ENCODE measurements around the gene TRMU. TPM values are rescaled to one million over a fixed set of nuclear protein-coding genes. Genes with fewer than 3 reads are reported as not detected.

The TRMU gene
- total RNA-seq, 5 donors from 2014 or later (not counting 1 experiment from before 2014, with no cell fraction given) = 62.8 to 92.1 (median 77.5) TPM

DNA sequence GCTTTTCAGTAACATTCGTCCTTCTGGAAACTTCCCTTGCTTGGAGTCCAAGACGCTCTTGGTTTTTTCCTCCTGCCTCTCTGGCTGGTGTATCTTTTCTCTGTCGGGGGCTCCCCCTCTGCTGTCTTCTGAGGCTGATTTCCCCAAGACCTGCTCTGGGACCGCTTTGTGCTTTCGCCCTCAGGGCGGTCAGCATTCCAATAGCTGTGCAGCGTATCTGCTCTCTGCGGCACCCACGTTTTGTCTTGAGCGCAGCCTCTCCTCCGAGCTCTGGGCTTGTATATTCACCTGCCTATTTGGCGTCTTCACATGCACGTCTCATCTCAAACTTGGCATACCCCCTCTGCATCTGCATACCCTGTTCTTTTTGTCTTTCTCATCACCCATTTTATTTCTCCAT is 36.4 kb upstream of the TRMU start:
- ChIA-PET POLR2A (interaction anchor here in 1 of 2 donors (0.5 kb wide), 1 partner anchor 464 kb away, joined by 5 read pairs; no protein-coding TSS in a partner anchor), CTCF (no interaction called here)
- 95% methylated on average over 13 of the region's 13 CpGs for WGBS (ENCODE audit: insufficient coverage)
- no peaks in the 10 kb centered on the region for H3K9me3 Mint-ChIP-seq
- Histone ChIP-seq H3K36me3 (ENCODE audit: control insufficient read depth in 2 of 2, extremely low read depth in 1 of 2, insufficient read depth in 1 of 2, low read length in 1 of 2) (no peaks in the 10 kb centered on the region), H3K4me3 (ENCODE audit: control insufficient read depth in 1 of 2, extremely low read depth in 1 of 2, low read length in 1 of 2) (no peak overlapping the region), H3K27ac (ENCODE audit: low read length) (no peak overlapping the region), H3K4me1 (ENCODE audit: control insufficient read depth in 1 of 2, extremely low read depth in 1 of 2, insufficient read depth in 2 of 2, low read length in 2 of 2) (peaks cover 2 to 22% of the 10 kb centered on the region in 2 experiments), H3K9me3 (no peaks in the 10 kb centered on the region), H3K27me3 (replicated peaks in 1 of 2; ENCODE audit: control insufficient read depth in 2 of 2, extremely low read depth in 1 of 2, insufficient read depth in 2 of 2, low read length in 1 of 2) (peaks cover 0 to 5% of the 10 kb centered on the region in 2 experiments)
- H3K27me3 Mint-ChIP-seq = peaks cover 0 to 9% of the 10 kb centered on the region in 2 donors
- no peak for ATAC-seq (replicated peaks in 1 of 4)
- DNase-seq = no peak
- no peaks in the 10 kb centered on the region for H3K36me3 Mint-ChIP-seq
- H3K4me3 Mint-ChIP-seq = peak overlapping the region in 1 of 3 donors; percentile 29
- H3K4me1 Mint-ChIP-seq = peaks cover 21 to 28% (median 22%) of the 10 kb centered on the region in 3 donors
- no peak overlapping the region for H3K27ac Mint-ChIP-seq

DNA sequence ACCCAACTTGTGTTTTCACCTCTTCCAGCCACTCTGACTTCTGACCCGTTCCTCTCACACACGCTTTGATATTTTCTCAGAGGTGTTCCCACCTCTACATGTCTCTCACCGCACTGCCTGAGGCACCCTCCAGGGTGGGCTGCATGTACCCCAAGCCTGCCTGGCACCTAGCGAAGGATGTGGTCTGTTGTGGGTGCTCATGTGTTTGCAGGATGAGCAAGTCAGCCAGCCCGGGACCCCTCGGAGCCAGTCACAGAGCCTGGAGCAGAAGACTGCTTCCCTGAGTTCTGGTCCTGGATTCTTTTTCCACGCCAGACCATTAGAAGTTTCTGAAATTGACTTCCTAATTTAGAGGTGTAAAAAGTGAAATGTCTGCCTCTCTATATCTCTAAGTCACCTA is 35.0 kb upstream of the TRMU start:
- Histone ChIP-seq H3K27me3 (replicated peaks in 1 of 2; ENCODE audit: control insufficient read depth in 2 of 2, extremely low read depth in 1 of 2, insufficient read depth in 2 of 2, low read length in 1 of 2) (peaks cover 0 to 5% of the 10 kb centered on the region in 2 experiments), H3K4me3 (ENCODE audit: control insufficient read depth in 1 of 2, extremely low read depth in 1 of 2, low read length in 1 of 2) (no peak overlapping the region), H3K9me3 (no peaks in the 10 kb centered on the region), H3K27ac (ENCODE audit: low read length) (no peak overlapping the region), H3K4me1 (ENCODE audit: control insufficient read depth in 1 of 2, extremely low read depth in 1 of 2, insufficient read depth in 2 of 2, low read length in 2 of 2) (peaks cover 2 to 18% of the 10 kb centered on the region in 2 experiments), H3K36me3 (ENCODE audit: control insufficient read depth in 2 of 2, extremely low read depth in 1 of 2, insufficient read depth in 1 of 2, low read length in 1 of 2) (no peaks in the 10 kb centered on the region)
- Mint-ChIP-seq H3K9me3 (no peaks in the 10 kb centered on the region), H3K36me3 (no peaks in the 10 kb centered on the region), H3K4me3 (no peak overlapping the region), H3K4me1 (peaks cover 16 to 21% (median 17%) of the 10 kb centered on the region in 3 donors), H3K27ac (no peak overlapping the region), H3K27me3 (peaks cover 0 to 9% of the 10 kb centered on the region in 2 donors)
- ChIA-PET POLR2A (no interaction called here), CTCF (interaction anchor here in 1 of 2 donors (0.6 kb wide), 1 partner anchor 14 kb away, joined by 3 read pairs; no protein-coding TSS in a partner anchor)
- ATAC-seq (replicated peaks in 1 of 4) = no peak
- 100% methylated on average over 4 of the region's 7 CpGs for WGBS (ENCODE audit: insufficient coverage)
- DNase-seq = no peak

DNA sequence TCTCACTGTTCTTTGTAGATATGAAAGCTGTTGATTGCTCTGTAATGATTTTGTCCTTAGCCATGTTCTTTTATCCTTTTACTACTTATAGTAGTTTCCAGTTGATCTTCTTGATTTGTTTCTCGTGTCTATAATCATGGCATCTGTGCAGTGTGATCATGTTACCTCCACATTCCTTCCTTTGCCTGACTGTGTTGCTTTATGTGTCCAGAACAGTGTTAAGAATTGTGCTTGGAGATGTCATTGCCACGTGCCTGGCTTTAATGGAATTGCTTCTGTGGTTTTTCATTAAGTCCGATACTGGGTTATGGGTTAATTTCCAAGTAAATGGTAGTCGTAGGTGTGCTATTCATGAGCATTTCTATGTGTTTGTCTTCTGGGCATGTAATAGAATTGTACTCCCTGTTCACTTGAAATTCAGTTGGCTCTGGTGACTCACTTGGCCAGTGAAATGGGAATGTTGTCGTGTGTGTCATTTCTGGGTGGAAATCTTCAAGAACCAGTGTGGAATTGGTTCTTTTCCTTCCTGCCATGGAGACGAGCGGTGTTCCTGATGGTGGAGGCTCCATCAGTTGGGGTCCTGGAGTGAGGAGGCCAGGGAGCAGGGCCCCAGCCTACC is 32.1 kb upstream of the TRMU start:
- Mint-ChIP-seq H3K4me3 (no peak overlapping the region), H3K4me1 (peaks cover 0 to 3% (median 0%) of the 10 kb centered on the region in 3 donors), H3K9me3 (no peaks in the 10 kb centered on the region), H3K27ac (no peak overlapping the region), H3K27me3 (peaks cover 0 to 9% of the 10 kb centered on the region in 2 donors), H3K36me3 (no peaks in the 10 kb centered on the region)
- Histone ChIP-seq H3K36me3 (ENCODE audit: control insufficient read depth in 2 of 2, extremely low read depth in 1 of 2, insufficient read depth in 1 of 2, low read length in 1 of 2) (no peaks in the 10 kb centered on the region), H3K4me1 (ENCODE audit: control insufficient read depth in 1 of 2, extremely low read depth in 1 of 2, insufficient read depth in 2 of 2, low read length in 2 of 2) (no peaks in the 10 kb centered on the region), H3K4me3 (ENCODE audit: control insufficient read depth in 1 of 2, extremely low read depth in 1 of 2, low read length in 1 of 2) (no peak overlapping the region), H3K27ac (ENCODE audit: low read length) (no peak overlapping the region), H3K9me3 (no peaks in the 10 kb centered on the region), H3K27me3 (replicated peaks in 1 of 2; ENCODE audit: control insufficient read depth in 2 of 2, extremely low read depth in 1 of 2, insufficient read depth in 2 of 2, low read length in 1 of 2) (no peaks in the 10 kb centered on the region)
- ATAC-seq (replicated peaks in 1 of 4) (no peak), DNase-seq (no peak)
- ChIA-PET CTCF (interaction anchor here in 1 of 2 donors (0.6 kb wide), 1 partner anchor 164 kb away, joined by 5 read pairs; no protein-coding TSS in a partner anchor), POLR2A (no interaction called here)
- 96% methylated on average over 4 of the region's 7 CpGs for WGBS (ENCODE audit: insufficient coverage)

DNA sequence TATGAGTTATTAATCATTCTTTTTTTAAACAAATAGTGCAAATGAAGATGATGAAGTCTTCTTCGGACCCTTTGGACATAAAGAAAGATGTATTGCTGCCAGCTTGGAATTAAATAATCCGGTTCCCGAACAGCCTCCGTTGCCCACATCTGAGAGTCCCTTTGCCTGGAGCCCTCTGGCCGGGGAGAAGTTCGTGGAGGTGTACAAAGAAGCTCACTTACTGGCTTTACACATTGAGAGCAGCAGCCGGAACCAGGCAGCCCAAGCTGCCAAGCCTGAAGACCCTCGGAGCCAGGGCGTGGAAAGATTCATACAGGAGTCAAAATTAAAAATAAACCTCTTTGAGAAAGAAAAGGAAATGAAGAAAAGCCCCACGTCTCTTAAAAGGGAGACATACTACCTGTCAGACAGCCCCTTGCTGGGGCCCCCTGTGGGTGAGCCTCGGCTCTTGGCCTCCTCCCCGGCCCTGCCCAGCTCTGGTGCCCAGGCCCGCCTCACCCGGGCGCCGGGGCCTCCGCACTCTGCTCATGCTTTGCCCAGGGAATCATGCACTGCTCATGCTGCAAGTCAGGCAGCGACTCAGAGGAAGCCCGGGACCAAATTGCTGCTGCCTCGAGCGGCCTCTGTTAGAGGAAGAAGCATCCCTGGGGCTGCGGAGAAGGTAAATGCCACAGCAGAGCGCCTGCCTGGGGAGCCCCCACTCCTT is 27.1 kb upstream of the TRMU start:
- ChIA-PET POLR2A (no interaction called here), CTCF (no interaction called here)
- H3K4me3 Mint-ChIP-seq = no peak overlapping the region
- no peaks in the 10 kb centered on the region for H3K27me3 Mint-ChIP-seq
- Histone ChIP-seq H3K4me3 (ENCODE audit: control insufficient read depth in 1 of 2, extremely low read depth in 1 of 2, low read length in 1 of 2) (no peak overlapping the region), H3K27ac (ENCODE audit: low read length) (no peak overlapping the region), H3K9me3 (no peaks in the 10 kb centered on the region), H3K36me3 (ENCODE audit: control insufficient read depth in 2 of 2, extremely low read depth in 1 of 2, insufficient read depth in 1 of 2, low read length in 1 of 2) (no peaks in the 10 kb centered on the region), H3K27me3 (replicated peaks in 1 of 2; ENCODE audit: control insufficient read depth in 2 of 2, extremely low read depth in 1 of 2, insufficient read depth in 2 of 2, low read length in 1 of 2) (no peaks in the 10 kb centered on the region), H3K4me1 (ENCODE audit: control insufficient read depth in 1 of 2, extremely low read depth in 1 of 2, insufficient read depth in 2 of 2, low read length in 2 of 2) (no peaks in the 10 kb centered on the region)
- no peaks in the 10 kb centered on the region for H3K9me3 Mint-ChIP-seq
- H3K27ac Mint-ChIP-seq = no peak overlapping the region
- ATAC-seq (replicated peaks in 1 of 4) = no peak
- no peaks in the 10 kb centered on the region for H3K4me1 Mint-ChIP-seq
- H3K36me3 Mint-ChIP-seq = no peaks in the 10 kb centered on the region
- DNase-seq = no peak
- 98% methylated on average over 12 of the region's 23 CpGs for WGBS (ENCODE audit: insufficient coverage)

DNA sequence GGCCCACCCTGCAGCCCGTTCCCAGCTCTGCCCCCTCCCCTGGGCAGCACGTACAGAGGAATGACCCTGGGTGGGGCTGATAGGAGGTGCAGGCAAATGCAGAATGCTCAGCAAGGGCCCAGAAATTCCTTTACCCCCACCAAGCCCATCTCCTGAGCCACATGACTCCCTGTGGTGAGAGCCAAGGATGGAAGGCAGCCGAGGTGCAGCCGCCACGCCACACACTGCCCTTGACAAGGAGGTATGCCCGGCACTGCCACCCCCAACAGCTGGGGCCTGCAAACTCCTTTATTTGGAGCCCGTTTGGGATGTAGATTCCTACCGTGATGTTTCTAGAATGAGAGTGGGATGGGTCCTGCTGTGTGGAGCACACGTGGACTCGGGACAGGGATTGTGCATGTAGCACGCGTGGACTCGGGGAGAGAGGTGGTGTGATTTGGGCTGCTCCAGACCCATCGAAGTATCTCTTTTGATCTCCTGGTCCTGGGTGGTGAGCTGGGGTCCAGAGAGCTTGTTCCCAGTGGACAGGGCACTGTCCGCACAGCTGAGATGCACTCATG is 25.9 kb upstream of the TRMU start:
- no peaks in the 10 kb centered on the region for H3K27me3 ChIP-seq (replicated peaks in 1 of 2; ENCODE audit: control insufficient read depth in 2 of 2, extremely low read depth in 1 of 2, insufficient read depth in 2 of 2, low read length in 1 of 2)
- ATAC-seq (replicated peaks in 1 of 4) (no peak), DNase-seq (no peak)
- H3K27ac ChIP-seq (ENCODE audit: low read length) = no peak overlapping the region
- no peak overlapping the region for H3K27ac Mint-ChIP-seq
- 97% methylated on average over 12 of the region's 15 CpGs for whole genome bisulfite sequencing (ENCODE audit: insufficient coverage)
- no peaks in the 10 kb centered on the region for H3K9me3 Mint-ChIP-seq
- H3K36me3 ChIP-seq (ENCODE audit: control insufficient read depth in 2 of 2, extremely low read depth in 1 of 2, insufficient read depth in 1 of 2, low read length in 1 of 2) = no peaks in the 10 kb centered on the region
- no peaks in the 10 kb centered on the region for H3K36me3 Mint-ChIP-seq
- no peak overlapping the region for H3K4me3 ChIP-seq (ENCODE audit: control insufficient read depth in 1 of 2, extremely low read depth in 1 of 2, low read length in 1 of 2)
- POLR2A ChIA-PET = no interaction called here
- peaks cover 0 to 3% of the 10 kb centered on the region in 2 experiments for H3K4me1 ChIP-seq (ENCODE audit: control insufficient read depth in 1 of 2, extremely low read depth in 1 of 2, insufficient read depth in 2 of 2, low read length in 2 of 2)
- no peak overlapping the region for H3K4me3 Mint-ChIP-seq
- H3K4me1 Mint-ChIP-seq = no peaks in the 10 kb centered on the region
- CTCF ChIA-PET = no interaction called here
- no peaks in the 10 kb centered on the region for H3K9me3 ChIP-seq
- H3K27me3 Mint-ChIP-seq = no peaks in the 10 kb centered on the region

DNA sequence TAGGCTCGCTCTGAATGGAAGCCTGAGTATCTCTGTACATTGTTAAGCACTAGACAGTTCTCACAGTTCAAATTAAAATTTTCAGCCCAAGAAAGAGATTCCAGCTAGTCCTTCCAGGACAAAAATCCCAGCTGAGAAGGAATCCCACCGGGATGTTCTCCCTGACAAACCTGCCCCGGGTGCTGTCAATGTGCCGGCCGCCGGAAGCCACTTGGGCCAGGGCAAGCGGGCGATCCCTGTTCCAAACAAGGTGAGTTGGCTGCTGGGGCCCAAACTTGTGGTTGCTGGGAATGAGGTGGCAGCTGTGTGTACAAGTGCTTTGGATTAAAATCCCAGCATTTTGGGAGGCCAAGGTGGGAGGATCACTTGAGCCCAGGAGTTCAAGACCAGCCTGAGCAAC is 23.5 kb upstream of the TRMU start:
- H3K27ac Mint-ChIP-seq = no peak overlapping the region
- no peaks in the 10 kb centered on the region for H3K36me3 Mint-ChIP-seq
- no peaks in the 10 kb centered on the region for H3K27me3 Mint-ChIP-seq
- WGBS (ENCODE audit: insufficient coverage) = 98% methylated on average over 7 of the region's 8 CpGs
- H3K4me3 ChIP-seq (ENCODE audit: control insufficient read depth in 1 of 2, extremely low read depth in 1 of 2, low read length in 1 of 2) = no peak overlapping the region
- POLR2A ChIA-PET = no interaction called here
- no peak overlapping the region for H3K4me3 Mint-ChIP-seq
- H3K27me3 ChIP-seq (replicated peaks in 1 of 2; ENCODE audit: control insufficient read depth in 2 of 2, extremely low read depth in 1 of 2, insufficient read depth in 2 of 2, low read length in 1 of 2) = no peaks in the 10 kb centered on the region
- no peak for DNase-seq
- no peaks in the 10 kb centered on the region for H3K4me1 Mint-ChIP-seq
- H3K9me3 Mint-ChIP-seq = no peaks in the 10 kb centered on the region
- no peaks in the 10 kb centered on the region for H3K36me3 ChIP-seq (ENCODE audit: control insufficient read depth in 2 of 2, extremely low read depth in 1 of 2, insufficient read depth in 1 of 2, low read length in 1 of 2)
- peaks cover 0 to 3% of the 10 kb centered on the region in 2 experiments for H3K4me1 ChIP-seq (ENCODE audit: control insufficient read depth in 1 of 2, extremely low read depth in 1 of 2, insufficient read depth in 2 of 2, low read length in 2 of 2)
- no peak for ATAC-seq (replicated peaks in 1 of 4)
- CTCF ChIA-PET = interaction anchor here in 1 of 2 donors (1.3 kb wide), 1 partner anchor 16 kb away, joined by 3 read pairs; no protein-coding TSS in a partner anchor
- H3K27ac ChIP-seq (ENCODE audit: low read length) = no peak overlapping the region
- H3K9me3 ChIP-seq = no peaks in the 10 kb centered on the region

Data from T-cell (primary cell).